Fibroblast of pulmonary artery (primary cell): ENCODE measurements around the gene MPL.

Experiments
- DNase-seq: peaks from one replicate; pipeline ENCODE4 v3.0.0-alpha.2; 2010; ENCODE audit warnings: low read depth
- H3K4me3 ChIP-seq: replicated peaks from 2 replicates; pipeline ENCODE4 v1.5.1; 2011; ENCODE audit warnings: low read depth, mild to moderate bottlenecking, control low read depth, low read length, moderate library complexity
- CTCF ChIP-seq: IDR thresholded peaks from 2 replicates; pipeline ENCODE4 v1.5.1; 2011; ENCODE audit warnings: mild to moderate bottlenecking, control low read depth, low read length, inconsistent platforms; ENCODE audit errors: missing control alignments

MPL gene

DNA sequence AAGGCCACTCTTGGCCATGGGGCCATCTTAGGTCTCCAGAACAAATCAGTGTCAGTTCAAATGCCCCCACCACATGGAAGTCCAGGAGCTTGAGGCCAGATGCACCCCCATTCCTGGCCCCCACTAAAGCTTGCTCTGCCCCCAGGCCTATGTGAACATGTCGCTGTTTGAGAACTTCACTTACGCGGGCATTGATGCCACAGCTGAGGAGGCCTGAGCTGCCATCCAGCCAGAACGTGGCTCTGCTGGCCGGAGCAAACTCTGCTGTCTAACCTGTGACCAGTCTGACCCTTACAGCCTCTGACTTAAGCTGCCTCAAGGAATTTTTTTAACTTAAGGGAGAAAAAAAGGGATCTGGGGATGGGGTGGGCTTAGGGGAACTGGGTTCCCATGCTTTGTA lies 15.1 kb upstream of the MPL start:
- DNase-seq = no peak
- TF ChIP-seq CTCF = no peak

DNA sequence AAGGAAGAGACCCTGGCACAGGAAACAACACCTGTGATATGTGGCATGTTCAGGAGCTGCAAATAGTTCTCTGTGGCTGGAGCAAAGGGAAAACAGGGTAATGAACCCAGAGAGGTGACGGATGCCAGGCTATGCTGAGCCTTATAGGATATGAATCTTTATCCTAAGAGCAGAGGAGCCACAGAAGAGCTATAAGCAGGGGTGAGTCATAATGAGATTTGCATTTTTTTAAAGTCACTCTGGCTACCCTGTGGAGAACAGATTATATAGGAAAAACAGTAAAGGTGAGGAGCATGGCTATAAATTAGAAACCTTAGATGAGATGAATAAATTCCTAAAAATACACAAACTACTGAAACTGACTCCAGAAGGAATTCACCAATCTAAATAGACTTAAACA lies 12.8 kb upstream of the MPL start:
- DNase-seq = no peak
- H3K4me3 ChIP-seq = no peak overlapping the region
- no peak for TF ChIP-seq CTCF

More for the DNA sequence above, 15.1 kb upstream of the MPL start:
- no peak overlapping the region for H3K4me3 ChIP-seq

GRCh38 chr1:43325381-43325780 lies 12.2 kb upstream of the MPL start:
- H3K4me3 ChIP-seq = no peak overlapping the region
- no peak for TF ChIP-seq CTCF
- DNase-seq = no peak

DNA sequence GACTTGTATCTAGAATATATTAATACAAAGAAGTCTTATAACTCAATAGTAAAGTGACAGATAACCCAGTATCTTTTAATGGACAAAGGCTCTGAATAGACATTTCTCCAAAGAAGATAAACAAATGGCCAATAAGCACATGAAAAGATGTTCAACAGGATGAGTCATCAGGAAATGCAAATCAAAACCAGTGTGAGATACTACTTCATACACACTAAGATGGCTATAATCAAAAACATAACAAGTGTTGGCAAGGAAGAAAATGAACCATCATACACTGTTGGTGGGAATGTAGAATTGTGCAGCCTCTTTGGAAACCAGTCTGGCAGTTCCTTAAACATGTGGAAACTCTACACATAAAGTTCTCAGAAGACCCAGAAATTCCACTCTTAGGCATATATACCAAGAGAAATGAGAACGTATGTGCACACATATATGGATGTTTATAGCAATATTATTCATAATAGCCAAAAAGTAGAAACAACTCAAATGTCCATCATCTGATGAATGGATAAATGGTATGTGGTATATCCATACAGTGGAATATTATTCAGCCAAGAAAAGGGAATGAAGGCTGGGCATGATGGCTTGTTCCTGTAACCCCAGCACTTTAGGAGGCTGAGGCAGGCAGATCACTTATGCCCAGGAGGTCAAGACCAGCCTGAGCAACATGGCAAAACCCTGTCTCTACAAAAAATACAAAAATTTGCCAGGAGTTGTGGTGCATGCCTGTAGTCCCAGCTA lies 9.9 kb upstream of the MPL start:
- H3K4me3 ChIP-seq = no peak overlapping the region
- DNase-seq = no peak
- no peak for TF ChIP-seq CTCF

DNA sequence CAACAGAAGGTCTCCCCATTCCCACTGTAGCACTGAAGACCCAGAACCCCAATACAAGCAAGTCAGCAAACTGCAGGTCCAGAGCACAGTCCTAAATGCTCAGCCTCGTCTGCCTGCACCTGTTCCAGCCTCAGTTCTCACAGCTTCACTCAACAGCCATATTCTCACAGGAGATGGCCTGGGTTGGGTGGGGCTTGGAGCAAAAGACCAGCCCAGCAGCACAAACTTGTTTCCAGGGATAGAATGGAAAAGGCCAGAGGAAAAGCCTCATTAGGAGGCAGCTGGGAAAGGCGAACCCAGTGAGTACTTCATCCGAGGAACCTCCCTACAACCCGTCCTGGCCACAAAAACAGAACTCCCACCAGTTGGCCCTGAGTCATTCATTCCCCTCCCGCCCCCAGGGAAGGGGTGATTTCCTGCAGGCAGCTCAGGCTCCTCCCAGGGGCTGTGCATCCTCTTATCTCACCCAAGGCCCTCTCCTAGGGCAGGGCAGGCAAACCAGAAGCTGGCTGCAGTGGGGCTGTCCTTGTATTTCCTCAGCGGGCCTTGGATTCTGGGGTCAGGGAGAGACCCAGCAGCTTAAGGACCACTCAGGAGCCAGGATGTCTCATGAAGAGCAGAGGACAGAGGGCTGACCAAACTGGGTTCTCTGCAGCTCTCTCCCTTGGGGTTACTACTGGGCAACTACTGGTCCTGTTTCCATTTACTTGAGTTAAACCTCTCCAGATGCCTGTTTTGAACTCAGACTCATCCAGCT lies 7.4 kb upstream of the MPL start:
- H3K4me3 ChIP-seq = no peak overlapping the region
- peak; percentile 85 for DNase-seq
- no peak for TF ChIP-seq CTCF

DNA sequence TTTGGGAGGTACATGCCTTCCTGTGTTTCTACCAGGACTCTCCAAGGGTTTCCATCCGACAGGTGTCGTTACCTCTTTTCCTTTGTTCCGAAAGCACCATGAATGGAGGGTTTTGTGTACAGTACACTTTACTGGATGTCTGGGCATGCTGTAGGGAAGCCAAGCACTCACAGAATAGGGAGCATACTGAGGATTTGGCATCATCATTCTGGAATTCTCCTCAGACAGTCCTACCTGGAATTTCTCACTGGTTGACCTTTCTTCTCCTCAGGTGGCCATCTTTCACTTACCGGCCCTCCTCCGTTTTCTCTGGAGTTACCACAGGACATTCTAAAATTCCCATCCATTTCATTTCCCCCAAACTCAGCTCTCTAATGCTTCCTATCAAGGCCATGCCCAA lies 5.9 kb upstream of the MPL start:
- no peak for DNase-seq
- H3K4me3 ChIP-seq = no peak overlapping the region
- TF ChIP-seq CTCF = no peak
